Daoy (cell line): Measurements from ENCODE around the gene DAND5. TPM values are rescaled to one million over a fixed set of nuclear protein-coding genes. Genes with fewer than 3 reads are reported as not detected.

Experiments
- DNase-seq: peaks from one replicate; pipeline ENCODE4 v3.0.0-alpha.2; 2015; ENCODE audit warnings: low read depth
- total RNA-seq: library from RNA; depleted of rRNA; stranded (reverse); fragments of >200 nt; shearing (Covaris generic); gene quantifications from 2 replicates; pipeline ENCODE4 v1.2.3, GENCODE V29; 2014

DAND5 gene
- total RNA-seq, 1 experiment from 2014 or later, result not detected

GRCh38 chr19:12994701-12995595, 25.6 kb downstream of the DAND5 start, which contains the start of gene NFIX:
TSS of gene NFIX (plus strand) at chr19:12995475. CDS start at chr19:12995838, 363 bp downstream.
- peak; percentile 84 for DNase-seq

GRCh38 chr19:12995596-12996405, 26.4 kb downstream of the DAND5 start:
- peak; percentile 52 for DNase-seq

DNA sequence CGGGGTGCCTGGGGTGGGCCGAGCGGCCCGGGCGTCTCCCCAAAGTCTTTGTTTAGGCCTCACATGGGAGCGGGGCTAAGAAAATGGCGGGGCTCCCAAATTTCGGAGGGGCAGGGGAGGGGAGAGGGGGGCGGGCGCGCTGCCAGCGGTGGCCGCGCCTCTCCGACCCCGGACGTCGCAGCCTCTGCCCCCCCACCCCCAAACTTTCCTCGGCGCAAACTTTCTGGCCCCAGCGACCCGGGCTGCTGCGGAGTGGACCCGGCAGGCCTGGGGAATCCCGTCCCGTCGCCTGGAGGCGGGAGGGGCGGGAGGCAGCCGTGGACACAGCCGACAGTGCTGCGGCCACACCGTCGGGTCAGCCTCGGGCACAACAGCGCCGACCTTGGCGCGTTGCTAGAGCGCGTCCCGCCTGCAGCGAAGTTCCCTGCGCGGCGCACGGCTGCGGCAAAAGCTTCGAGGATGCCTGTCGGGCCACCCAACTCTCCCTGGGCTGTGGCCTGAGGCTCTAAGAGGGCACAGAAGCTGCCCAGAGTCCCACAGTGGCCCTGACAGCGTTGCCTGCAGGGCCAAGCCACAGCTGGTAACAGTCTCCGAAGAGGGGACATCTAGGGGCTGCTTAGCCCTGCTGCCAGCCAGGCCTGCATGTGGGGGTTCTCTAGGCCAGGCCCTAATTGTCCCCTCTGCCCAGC, 27.2 kb downstream of the DAND5 start:
- peak; percentile 58 for DNase-seq

GRCh38 chr19:12997179-12997966, 28.0 kb downstream of the DAND5 start:
- DNase-seq, result no peak

DNA sequence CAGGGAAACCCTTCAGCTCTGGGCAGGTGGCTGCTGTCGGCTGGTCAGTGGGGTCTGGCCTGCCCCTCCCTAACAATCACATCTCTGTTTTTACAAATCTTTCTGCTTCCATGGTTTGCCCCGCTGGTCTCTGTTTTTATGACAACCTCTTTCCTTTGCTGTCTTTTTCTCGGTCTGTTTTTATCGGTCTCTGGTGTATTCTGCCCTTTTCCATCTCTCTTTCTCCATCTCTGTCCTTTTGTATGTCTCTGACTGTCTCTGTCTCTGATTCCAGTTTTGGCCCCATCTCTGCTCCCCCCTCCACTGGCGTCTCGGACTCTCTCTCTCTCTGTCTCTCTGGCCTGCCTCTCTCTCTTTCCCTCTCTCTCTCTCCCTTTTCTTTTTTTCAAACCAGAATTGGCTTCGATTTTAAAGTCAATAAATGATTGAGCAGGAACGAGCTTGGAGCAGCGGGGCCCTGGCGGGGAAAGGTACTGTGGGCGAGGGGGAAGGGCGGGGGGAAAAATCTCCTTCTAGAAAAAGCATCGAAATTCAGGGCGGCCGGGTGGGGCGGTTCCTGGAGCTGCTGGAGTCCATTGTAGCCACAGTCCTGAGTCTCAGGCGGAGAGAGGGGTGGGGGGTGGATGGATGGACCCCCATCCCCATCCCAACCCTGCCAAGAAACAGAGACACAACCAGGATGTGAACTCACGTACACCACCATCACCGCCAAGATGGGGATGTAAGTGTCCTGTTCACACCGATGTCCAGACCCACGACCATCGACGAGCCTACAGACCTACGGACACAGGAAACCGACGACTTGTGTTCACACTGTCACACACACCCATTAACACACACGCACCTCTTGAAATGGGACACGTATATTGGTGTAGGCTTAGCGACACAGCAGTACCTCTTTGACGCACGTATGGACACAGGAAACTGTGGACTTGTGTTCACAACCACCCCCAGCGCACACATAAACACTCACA, 28.9 kb downstream of the DAND5 start:
- DNase-seq, result no peak

GRCh38 chr19:13001166-13001501, 31.8 kb downstream of the DAND5 start:
- no peak for DNase-seq

- DNase-seq, result no peak
These were observed 32.3 kb downstream of the DAND5 start for GRCh38 chr19:13001502-13002165.

DNA sequence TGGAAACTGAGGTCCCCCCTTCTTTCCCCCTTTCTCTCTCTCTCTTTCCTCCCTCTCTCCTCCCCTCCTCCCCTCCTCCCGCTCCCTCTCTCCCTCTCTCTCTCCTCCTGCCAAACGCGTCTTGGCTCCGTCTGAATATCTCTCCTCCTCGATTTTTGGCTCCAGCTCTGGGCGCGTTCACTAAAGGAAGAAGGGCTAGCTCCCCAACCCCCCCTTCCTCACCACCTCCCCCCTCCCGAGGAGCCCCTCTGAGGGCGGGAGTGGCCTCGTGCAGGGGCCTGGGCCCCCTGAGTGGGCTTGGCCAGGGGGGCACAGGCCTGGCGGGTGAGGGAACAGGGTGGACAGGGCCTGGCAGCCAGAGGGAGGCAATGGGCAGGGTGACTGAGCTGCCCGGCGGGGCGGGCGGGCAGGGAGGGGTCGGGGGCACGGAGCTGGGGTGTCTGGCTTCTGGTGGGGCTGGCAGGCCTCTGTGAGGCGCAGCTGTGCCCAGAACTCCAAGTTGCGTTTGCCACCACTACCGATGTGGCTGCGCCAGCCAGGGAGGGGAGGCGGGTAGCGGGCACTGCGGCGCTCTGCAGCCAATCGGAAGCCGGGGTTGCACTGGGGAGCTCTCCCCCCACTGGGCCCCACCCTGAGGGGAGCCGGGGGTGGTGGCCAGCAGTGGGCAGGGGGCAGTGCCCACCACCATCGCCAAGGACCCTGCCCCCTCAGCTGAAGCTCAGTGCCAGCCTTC, 33.0 kb downstream of the DAND5 start:
- DNase-seq, result no peak

- DNase-seq, result no peak
These were observed 33.7 kb downstream of the DAND5 start for GRCh38 chr19:13003081-13003480.

DNA sequence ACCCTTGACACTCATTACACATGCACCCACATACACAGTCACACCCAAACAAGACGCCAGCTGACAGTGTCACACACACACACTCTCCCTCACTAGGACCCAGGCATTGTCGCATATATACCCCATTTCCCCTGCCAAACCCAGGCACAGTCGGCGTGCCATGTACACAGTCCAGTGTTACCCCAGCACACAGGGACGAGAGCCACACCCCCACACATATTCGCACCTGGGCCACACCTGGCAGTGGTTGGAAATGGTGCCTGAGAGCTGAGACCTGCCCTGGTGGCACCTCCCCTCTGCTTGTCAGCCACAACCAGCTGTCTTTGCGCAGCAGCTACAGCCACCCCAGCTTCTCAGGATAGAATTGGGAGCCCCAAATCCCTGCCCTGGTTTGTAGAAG, 34.9 kb downstream of the DAND5 start:
- DNase-seq, result no peak

DNA sequence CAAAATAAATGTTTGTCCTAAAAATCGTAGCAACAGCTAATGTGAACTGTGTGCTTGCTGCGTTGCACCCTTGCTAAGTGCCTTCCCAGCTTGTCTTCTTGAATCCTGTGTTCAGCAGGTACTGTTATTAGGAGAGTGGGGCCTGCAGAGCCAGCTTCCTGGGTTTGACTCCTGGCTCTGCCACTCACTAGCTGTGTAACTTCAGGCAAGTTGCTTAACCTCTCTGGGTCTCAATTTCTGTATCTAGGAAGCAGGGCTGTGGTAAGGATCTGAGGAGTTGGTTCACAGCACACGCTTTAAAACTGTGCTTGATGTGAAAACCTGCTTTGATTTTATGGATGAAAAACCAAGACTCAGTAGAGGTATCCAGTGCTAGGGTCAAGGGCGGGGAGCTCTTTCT, 35.9 kb downstream of the DAND5 start:
- DNase-seq, result no peak

DNA sequence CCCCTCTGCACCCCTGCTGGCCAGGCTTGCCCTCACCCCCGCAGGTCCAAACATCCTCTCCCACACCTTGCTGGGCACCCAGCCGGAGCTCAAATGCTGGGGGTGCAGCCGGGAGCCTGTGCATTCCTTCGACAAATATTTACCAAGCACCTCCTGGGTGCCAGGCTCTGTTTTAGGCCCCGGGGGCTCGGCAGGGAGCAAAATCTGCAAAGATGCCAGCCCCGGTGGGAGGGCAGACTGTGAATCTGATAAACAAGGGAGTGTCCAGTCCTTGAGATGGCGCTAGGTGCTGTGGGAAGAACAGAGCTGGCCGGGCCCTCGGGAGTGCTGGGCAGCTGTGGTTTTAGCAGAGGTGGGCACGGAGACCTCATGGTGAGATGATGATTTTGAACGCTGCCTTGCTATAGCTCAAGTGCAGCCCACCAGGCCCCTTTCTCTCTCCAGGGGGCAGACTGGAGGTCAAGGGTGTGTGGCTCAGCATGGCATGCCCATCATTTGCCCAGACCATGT, 36.5 kb downstream of the DAND5 start:
- DNase-seq, result no peak

DNA sequence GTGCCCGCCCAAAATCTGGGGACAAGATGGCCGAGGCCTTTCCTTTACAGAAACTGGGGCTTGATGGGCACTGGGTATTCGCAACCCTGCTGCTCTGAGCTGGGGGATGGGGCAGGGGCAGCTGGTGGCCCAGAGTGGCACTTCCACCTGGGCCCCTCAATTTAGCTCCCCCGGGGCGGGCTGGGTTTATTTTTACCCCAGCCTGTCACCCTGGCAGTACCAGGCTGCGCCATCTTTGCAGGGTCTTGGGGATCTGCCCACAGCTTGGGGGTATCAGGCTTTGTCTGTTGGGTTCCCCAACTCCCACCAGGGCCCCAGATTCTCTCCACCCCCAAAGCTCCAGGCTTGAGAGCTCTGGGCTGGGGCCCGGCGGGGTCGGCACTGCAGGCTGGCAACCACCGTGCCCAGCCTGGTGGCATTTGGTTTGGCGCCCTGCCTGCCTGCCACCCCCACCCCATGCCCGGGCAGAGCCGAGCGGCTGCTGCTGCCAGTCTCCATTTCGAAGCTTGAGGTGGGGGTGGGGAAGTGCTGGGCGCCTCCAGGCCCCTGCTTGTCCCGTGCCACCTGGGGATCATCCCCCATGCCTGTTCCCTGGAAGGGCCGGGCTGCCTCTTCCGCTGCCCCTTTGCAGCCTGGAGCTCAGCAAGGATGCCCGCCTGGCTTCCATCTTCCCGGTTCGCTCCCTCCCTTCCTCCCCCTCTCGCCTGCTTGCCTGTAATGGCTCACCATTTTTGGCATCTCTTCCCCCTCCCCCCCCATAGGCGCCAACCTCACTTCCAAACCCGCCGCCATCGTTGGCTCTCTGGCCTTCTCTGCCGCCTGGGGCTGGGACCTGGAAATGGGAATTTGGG, 37.3 kb downstream of the DAND5 start:
- DNase-seq, result no peak

GRCh38 chr19:13007292-13008045, 38.1 kb downstream of the DAND5 start:
- DNase-seq, result no peak

- DNase-seq, result no peak
These were observed 39.8 kb downstream of the DAND5 start for GRCh38 chr19:13008926-13009787.
